Measurements from ENCODE around the gene EML5.

DNA sequence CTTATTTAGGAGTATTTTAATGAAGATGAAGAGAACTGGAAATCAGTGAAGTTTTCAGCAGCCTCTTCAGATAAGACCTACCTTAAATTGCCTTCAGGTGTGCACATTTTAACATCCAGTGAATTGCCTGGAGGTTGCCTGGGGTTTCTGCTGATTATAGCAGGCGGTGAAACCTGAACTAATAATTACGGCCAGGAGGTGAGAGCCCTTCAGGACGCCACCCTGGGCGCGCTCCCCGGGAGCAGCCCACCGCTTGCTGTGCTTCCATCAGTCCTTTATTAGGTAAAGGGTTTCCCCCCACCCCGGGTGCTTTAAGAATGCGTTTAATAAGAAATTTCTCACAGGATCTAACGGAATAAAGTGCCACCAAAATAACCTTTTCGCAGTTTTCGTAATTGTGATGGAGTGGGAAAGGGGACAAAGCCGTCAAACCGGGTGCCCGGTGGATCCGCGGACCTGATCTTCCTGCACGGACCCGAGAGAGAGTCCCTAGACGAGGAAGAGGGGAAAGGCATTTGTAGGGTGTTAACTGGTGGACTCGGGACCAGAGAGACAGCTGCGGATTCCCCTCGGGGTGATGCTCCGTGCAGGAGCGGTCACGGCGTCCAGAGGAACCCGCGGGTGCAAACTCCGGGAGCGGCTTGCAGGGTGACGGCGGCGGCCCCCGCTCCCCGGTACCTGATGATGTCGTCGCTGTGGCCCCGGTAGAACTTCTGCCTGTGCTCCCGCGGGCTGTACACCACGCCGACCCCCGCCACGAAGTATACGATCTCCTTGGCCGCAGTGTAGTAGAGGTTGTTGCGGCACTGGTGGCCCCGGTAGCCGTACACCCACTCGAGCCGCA, 902 bp downstream of the EML5 start:
- TF ChIP-seq, protein P1, sequence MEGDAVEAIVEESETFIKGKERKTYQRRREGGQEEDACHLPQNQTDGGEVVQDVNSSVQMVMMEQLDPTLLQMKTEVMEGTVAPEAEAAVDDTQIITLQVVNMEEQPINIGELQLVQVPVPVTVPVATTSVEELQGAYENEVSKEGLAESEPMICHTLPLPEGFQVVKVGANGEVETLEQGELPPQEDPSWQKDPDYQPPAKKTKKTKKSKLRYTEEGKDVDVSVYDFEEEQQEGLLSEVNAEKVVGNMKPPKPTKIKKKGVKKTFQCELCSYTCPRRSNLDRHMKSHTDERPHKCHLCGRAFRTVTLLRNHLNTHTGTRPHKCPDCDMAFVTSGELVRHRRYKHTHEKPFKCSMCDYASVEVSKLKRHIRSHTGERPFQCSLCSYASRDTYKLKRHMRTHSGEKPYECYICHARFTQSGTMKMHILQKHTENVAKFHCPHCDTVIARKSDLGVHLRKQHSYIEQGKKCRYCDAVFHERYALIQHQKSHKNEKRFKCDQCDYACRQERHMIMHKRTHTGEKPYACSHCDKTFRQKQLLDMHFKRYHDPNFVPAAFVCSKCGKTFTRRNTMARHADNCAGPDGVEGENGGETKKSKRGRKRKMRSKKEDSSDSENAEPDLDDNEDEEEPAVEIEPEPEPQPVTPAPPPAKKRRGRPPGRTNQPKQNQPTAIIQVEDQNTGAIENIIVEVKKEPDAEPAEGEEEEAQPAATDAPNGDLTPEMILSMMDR (IDR thresholded peaks at IDR 0.05), result no peak
- no peak for TF ChIP-seq POLR2A (IDR thresholded peaks at IDR 0.05)
